Adrenal gland (tissue), 12 donors: ENCODE data around the gene SPSB4. TPM values are rescaled to one million over a fixed set of nuclear protein-coding genes. Genes with fewer than 3 reads are reported as not detected.

Source experiments
- DNase-seq, 7 donors: peaks; one replicate each; pipeline ENCODE4 v3.0.0-alpha.2; 2019 to 2020
- H3K27ac ChIP-seq, 5 donors: fragments of 200-600 bp; sonication (generic) in 4 of 5; 1 replicate in 3 of 5; 2 replicates in 2 of 5; pipeline versions ENCODE4 v1.5.1 to v1.8.0; 2016 to 2020; ENCODE audit warnings: mild to moderate bottlenecking in 1 of 5
- H3K27me3 ChIP-seq: fragments of 200-600 bp; 2 replicates; pipeline ENCODE4 v1.8.0; 2021
- H3K36me3 ChIP-seq, 2 donors: fragments of 200-600 bp; replicated peaks in 1 of 2; 1 replicate in 1 of 2; 2 replicates in 1 of 2; pipeline versions ENCODE4 v1.5.1 to v1.8.0; 2018 to 2022
- H3K4me1 ChIP-seq, 2 donors: fragments of 200-600 bp; replicated peaks in 1 of 2; 1 replicate in 1 of 2; 2 replicates in 1 of 2; pipeline versions ENCODE4 v1.5.1 to v1.8.0; 2018 to 2021
- H3K4me3 ChIP-seq, 4 donors: fragments of 200-600 bp; sonication (generic) in 3 of 4; one replicate each; pipeline ENCODE4 v1.5.1; 2016 to 2018
- H3K9me3 ChIP-seq, 3 donors: fragments of 200-600 bp; sonication (generic) in 1 of 3; replicated peaks in 1 of 3; 1 replicate in 2 of 3; 2 replicates in 1 of 3; pipeline versions ENCODE4 v1.5.1 to v1.8.0; 2016 to 2021
- POLR2A ChIP-seq, 2 donors: fragments of 450-650 bp; IDR thresholded peaks; one replicate each; pipeline ENCODE4 v1.6.1; 2017; ENCODE audit warnings: antibody characterized with exemption in 2 of 2, mild to moderate bottlenecking in 2 of 2, moderate library complexity in 1 of 2
- WGBS, 4 donors: extraction: QIAGEN DNeasy Blood & Tissue Kit in 2 of 4; methylation state at CpG; one replicate each; pipeline versions ENCODE4 v1.1.5 to v1.1.7; 2013 to 2017; 5-methylcytosine and 5-hydroxymethylcytosine counted together
- intact Hi-C, 2 donors: fragments of 100-400 bp; cut with DNase I; formaldehyde crosslinking; loops; one replicate each; pipeline versions ENCODE4 v1.14.1 to v1.15.0; 2022 to 2023
- polyA plus RNA-seq, 3 donors: library from polyadenylated mRNA; stranded (reverse); fragments of 200-250 nt in 2 of 3; fragments of 350-450 nt in 1 of 3; fragmentation: Illumina TruSeq in 1 of 3; extraction: RNeasy Lipid Tissue Mini Kit (QIAGEN cat#74804) in 1 of 3; gene quantifications; one replicate each; pipeline ENCODE4 v1.2.3, GENCODE V29; 2013 to 2014
- total RNA-seq, 9 donors: library from RNA; depleted of rRNA in 4 of 9; stranded (reverse); fragments of >200 nt in 4 of 9; fragments of 120-200 nt in 1 of 9; fragmentation: NEBNext Ultra II Directional in 1 of 9; extraction: Animal tissue kit (Norgen Biotek cat#: 25700) in 1 of 9; gene quantifications; one replicate each; pipeline versions ENCODE4 v1.1.0 to v1.2.4, GENCODE V29; 2013 to 2023
- TF ChIP-seq, protein P1 (sequence below), 6 experiments: fragments of 450-650 bp in 4 of 6; fragments of 200-600 bp in 2 of 6; sonication (generic) in 1 of 6; IDR thresholded peaks; 1 replicate in 5 of 6; 2 replicates in 1 of 6; pipeline versions ENCODE4 v1.5.1 to v1.8.0; 2016 to 2021; ENCODE audit warnings: antibody characterized with exemption in 6 of 6, mild to moderate bottlenecking in 2 of 6, moderate library complexity in 1 of 6
- donor health status: healthy with polysubstance abuse.
- donor health status: Bipolar disorder and iron deficiency.
- donor health status: DM: yes; HTN: yes; CAD: no.
- donor health status: DM: no; HTN: no; CAD: no.
- donor health status: DM: no; HTN: no; CAD: no.
- donor health status: DM: yes; HTN: yes; CAD: no.

Gene SPSB4
- total and polyA plus RNA-seq, 12 donors, result 0.18 to 4.0 (median 1.1) TPM; not detected in 1

GRCh38 chr3:141150081-141150830 is 99.1 kb downstream of the SPSB4 start:
- no peak overlapping the region for H3K27ac ChIP-seq
- no peaks in the 10 kb centered on the region for H3K4me1 ChIP-seq
- H3K36me3 ChIP-seq, result no peaks in the 10 kb centered on the region
- H3K4me3 ChIP-seq, result no peak overlapping the region
- H3K27me3 ChIP-seq, result no peaks in the 10 kb centered on the region
- TF ChIP-seq, protein P1, sequence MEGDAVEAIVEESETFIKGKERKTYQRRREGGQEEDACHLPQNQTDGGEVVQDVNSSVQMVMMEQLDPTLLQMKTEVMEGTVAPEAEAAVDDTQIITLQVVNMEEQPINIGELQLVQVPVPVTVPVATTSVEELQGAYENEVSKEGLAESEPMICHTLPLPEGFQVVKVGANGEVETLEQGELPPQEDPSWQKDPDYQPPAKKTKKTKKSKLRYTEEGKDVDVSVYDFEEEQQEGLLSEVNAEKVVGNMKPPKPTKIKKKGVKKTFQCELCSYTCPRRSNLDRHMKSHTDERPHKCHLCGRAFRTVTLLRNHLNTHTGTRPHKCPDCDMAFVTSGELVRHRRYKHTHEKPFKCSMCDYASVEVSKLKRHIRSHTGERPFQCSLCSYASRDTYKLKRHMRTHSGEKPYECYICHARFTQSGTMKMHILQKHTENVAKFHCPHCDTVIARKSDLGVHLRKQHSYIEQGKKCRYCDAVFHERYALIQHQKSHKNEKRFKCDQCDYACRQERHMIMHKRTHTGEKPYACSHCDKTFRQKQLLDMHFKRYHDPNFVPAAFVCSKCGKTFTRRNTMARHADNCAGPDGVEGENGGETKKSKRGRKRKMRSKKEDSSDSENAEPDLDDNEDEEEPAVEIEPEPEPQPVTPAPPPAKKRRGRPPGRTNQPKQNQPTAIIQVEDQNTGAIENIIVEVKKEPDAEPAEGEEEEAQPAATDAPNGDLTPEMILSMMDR (IDR thresholded peaks at IDR 0.05), result no peak
- TF ChIP-seq POLR2A (IDR thresholded peaks at IDR 0.05), result no peak
- intact Hi-C loops, result no loop called here
- WGBS, 4 donors, result 77 to 83% (median 78%) methylated on average over 7 to 12 of the region's 12 CpGs
- H3K9me3 ChIP-seq, result no peaks in the 10 kb centered on the region
- DNase-seq, result no peak

- H3K36me3 ChIP-seq, result no peaks in the 10 kb centered on the region
- no peaks in the 10 kb centered on the region for H3K9me3 ChIP-seq
- H3K27ac ChIP-seq, result no peak overlapping the region
- H3K4me3 ChIP-seq, result no peak overlapping the region
- TF ChIP-seq POLR2A (IDR thresholded peaks at IDR 0.05), result no peak
- TF ChIP-seq, protein P1 (IDR thresholded peaks at IDR 0.05), result no peak
- 86 to 98% (median 91%) methylated on average over 2 of the region's 2 CpGs for WGBS, 4 donors
- intact Hi-C loops, result no loop called here
- no peak for DNase-seq
- no peaks in the 10 kb centered on the region for H3K27me3 ChIP-seq
- no peaks in the 10 kb centered on the region for H3K4me1 ChIP-seq
Measured at GRCh38 chr3:141150931-141151330, 99.8 kb downstream of the SPSB4 start.

- intact Hi-C loops, result no loop called here
- Histone ChIP-seq H3K27me3 (no peaks in the 10 kb centered on the region), H3K27ac (no peak overlapping the region), H3K4me1 (no peaks in the 10 kb centered on the region), H3K4me3 (no peak overlapping the region), H3K9me3 (no peaks in the 10 kb centered on the region), H3K36me3 (no peaks in the 10 kb centered on the region)
- DNase-seq, result no peak
- TF ChIP-seq POLR2A (IDR thresholded peaks at IDR 0.05), result no peak
- TF ChIP-seq, protein P1 (IDR thresholded peaks at IDR 0.05), result no peak
- WGBS, 4 donors, result 81 to 95% (median 92%) methylated on average over 7 to 9 of the region's 9 CpGs
Measured at GRCh38 chr3:141151439-141151838, 100.3 kb downstream of the SPSB4 start.

- no peak for TF ChIP-seq POLR2A (IDR thresholded peaks at IDR 0.05)
- TF ChIP-seq, protein P1 (IDR thresholded peaks at IDR 0.05), result no peak
- no peak overlapping the region for H3K4me3 ChIP-seq
- H3K4me1 ChIP-seq, result no peaks in the 10 kb centered on the region
- no peak overlapping the region for H3K27ac ChIP-seq
- no peak for DNase-seq
- 72 to 87% (median 81%) methylated on average over 7 to 9 of the region's 9 CpGs for WGBS, 4 donors
- no peaks in the 10 kb centered on the region for H3K36me3 ChIP-seq
- no peaks in the 10 kb centered on the region for H3K27me3 ChIP-seq
- H3K9me3 ChIP-seq, result no peaks in the 10 kb centered on the region
- intact Hi-C loops, result no loop called here
Measured at GRCh38 chr3:141152130-141152529, 101.0 kb downstream of the SPSB4 start.
